Measurements from ENCODE around the gene TRIM41.
A peak's percentile ranks its signal among the peaks of the same experiment; 100 is the strongest.

TRIM41 gene

DNA sequence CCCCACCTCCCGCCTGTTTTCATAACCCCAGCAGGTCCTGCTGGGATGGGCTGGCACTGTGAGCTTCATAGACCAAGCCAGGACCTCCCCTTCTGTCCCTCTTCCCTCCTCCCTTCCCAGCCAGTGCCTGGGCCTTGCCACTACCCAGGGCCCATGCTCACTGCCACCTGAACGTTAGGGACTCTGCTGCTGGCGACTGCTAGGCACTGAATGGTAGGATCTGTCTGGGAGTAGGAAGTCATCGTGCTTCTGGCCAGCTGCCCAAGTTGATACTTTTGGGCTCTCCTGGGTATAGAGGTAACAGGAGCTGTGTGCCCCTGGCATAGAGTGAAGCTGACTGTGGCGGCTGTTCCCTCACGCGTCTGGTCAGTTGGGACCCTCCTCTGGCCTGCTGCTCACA is 8.4 kb downstream of the TRIM41 start:
- no peak for DNase-seq (ENCODE audit: low read depth in 2 of 2)

DNA sequence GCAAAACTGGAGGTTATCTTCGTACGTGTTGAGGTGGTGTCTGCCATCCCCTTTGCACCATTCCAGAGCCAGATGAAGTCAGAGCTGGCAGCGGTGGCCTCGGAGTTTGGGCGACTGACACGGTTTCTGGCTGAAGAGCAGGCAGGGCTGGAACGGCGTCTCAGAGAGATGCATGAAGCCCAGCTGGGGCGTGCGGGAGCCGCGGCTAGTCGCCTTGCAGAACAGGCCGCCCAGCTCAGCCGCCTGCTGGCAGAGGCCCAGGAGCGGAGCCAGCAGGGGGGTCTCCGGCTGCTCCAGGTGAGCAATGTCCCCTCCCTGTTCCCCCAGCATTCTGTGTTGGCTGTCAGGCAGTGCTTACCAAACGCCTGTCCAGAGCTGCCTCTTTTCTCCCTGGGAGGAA is 9.5 kb downstream of the TRIM41 start:
- no peak for DNase-seq (ENCODE audit: low read depth in 2 of 2)

DNA sequence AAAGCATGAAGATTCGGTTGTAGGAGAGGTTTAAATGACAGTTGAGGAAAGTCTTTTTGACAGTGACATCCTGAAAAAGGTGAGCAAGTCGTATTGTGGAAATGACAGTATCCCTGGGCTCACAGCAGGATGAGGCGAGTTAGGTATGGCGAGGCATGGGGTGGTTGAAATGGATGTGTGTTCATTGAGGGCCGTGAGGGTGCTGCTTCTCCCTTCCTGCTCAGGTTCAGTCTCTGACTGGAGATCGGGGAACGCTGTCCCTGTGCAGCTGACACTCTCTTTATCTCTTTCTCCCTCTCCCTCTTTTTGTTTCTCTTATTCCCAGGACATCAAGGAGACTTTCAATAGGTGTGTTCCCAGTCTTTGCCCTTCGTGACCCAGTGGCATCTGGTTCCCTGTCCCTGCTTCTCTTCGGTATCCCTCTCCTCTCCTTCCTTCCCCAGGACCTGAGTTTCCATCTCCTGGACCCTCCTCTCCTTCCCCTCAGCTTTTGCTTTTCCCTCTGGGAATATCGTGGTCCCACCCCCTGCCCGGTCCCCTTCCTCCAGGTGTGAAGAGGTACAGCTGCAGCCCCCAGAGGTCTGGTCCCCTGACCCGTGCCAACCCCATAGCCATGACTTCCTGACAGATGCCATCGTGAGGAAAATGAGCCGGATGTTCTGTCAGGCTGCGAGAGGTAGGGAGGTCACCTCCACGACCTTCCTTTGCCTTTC is 10.2 kb downstream of the TRIM41 start:
- no peak for DNase-seq (ENCODE audit: low read depth in 2 of 2)

DNA sequence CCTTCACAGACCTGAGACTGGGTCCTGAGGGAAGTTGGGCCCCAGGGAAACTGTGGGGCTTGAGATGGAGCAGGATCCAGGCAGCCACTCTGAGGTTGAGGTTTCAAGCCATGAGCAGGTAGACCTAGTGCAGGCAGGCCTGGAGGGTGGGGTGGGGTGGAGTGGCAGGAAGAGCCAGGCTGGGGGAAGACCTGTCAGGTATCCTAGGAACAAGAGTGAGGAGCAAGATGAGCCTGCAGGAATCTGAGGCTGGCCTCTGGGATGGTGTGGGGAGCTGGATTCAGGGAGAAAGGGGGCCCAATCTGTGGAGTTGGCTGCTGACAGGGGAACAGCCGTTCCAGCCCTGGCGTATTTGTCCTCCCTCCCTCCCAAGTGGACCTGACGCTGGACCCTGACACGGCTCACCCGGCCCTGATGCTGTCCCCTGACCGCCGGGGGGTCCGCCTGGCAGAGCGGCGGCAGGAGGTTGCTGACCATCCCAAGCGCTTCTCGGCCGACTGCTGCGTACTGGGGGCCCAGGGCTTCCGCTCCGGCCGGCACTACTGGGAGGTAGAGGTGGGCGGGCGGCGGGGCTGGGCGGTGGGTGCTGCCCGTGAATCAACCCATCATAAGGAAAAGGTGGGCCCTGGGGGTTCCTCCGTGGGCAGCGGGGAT is 10.8 kb downstream of the TRIM41 start:
- no peak for DNase-seq (ENCODE audit: low read depth in 2 of 2)

DNA sequence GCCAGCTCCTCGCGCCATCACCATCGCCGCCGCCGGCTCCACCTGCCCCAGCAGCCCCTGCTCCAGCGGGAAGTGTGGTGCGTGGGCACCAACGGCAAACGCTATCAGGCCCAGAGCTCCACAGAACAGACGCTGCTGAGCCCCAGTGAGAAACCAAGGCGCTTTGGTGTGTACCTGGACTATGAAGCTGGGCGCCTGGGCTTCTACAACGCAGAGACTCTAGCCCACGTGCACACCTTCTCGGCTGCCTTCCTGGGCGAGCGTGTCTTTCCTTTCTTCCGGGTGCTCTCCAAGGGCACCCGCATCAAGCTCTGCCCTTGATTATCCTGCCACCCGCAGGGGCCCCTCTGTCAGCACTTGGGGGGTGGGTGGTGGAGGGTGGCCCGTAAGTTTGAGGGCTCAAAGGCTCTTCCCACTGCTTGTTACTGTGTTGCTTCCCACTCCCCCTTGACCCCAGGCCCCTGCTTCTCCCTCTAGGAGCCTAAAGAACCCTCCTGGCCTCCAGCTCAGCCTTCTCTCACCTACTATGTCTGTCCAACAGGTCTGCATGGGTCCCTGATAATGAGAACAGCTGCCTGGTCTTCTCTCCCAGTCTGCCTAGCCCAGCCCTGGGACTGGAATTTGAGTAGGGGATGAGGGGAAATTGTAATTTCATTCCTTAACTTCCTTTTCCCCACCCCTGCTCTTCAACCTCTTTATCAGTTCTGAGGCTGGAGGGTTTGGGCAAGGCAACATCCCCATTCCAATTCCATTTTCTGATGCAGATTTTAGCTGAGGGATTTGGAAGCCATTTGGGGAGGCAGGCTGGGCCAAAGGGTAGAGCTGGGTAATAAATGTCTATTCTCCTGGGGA is 11.6 kb downstream of the TRIM41 start:
- no peak for DNase-seq (ENCODE audit: low read depth in 2 of 2)

DNA sequence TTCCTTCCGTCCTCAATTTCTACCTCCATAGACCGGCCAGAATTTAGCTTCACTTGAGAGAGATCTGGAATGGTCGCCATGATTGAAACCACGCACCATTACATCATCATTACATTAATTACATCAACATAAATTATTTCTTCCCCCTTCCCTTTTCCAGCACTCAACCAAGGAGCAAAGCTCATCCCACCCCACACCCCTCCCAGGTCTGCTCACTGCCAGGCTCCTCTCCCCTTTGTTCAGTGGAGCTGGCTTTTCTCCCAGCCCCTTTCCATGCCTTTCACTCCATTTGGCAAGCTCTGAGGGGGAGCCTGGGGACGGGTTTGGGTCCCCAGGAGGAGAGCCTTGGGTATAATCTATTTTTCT is 12.2 kb downstream of the TRIM41 start:
- DNase-seq (ENCODE audit: low read depth in 2 of 2) = no peak

DNA sequence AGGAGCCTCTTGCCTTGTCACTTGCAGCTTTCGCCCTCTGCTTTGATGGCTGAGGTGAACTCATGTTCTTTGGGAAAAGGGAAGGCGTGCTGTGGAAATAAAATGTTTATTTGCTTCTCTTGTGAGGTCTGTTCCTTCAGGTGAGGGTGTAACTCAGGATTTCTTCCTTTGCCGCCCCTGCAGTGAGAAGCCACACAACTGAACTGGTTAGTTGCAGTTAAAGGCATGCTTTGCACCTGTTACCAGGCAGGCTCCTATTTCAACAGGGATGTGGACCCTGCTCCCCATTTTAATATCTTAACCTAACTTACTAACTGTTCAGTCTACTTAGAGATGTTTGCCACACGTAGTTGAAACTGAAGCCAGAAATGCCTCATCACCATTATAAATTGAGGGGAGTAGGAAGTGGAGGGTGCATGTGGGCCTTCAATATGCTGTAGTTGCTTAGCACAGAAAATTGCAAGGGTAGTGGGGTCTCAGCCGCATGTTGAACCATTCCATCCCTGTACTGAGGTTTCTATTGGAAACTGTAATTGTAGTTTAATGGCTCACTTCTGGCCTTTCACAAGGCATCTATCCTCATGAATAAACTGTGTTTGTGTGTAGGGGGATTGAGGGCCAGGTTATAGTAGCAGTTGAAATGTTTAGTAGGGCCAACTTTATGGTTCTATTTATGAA is 12.7 kb downstream of the TRIM41 start:
- DNase-seq (ENCODE audit: low read depth in 2 of 2) = no peak

DNA sequence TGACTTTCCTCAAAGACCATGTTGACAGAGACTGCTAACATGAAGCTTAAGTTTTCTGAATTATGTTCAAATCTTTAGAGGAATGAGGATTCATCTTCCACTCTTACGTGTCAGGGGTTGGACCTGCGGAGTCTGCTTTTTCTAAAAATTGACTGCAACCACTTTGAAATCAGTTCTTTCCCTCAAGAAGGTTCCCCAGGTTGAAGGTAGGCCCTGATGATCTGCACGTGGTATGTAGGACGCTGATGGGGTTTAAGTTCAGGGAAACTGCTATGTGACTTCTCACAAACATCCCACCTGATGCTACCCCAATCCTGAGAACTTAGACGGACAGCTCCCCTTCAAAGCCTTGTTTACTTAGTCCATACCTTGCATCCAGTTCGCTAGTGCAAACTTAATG is 13.4 kb downstream of the TRIM41 start:
- DNase-seq (ENCODE audit: low read depth in 2 of 2) = no peak

DNA sequence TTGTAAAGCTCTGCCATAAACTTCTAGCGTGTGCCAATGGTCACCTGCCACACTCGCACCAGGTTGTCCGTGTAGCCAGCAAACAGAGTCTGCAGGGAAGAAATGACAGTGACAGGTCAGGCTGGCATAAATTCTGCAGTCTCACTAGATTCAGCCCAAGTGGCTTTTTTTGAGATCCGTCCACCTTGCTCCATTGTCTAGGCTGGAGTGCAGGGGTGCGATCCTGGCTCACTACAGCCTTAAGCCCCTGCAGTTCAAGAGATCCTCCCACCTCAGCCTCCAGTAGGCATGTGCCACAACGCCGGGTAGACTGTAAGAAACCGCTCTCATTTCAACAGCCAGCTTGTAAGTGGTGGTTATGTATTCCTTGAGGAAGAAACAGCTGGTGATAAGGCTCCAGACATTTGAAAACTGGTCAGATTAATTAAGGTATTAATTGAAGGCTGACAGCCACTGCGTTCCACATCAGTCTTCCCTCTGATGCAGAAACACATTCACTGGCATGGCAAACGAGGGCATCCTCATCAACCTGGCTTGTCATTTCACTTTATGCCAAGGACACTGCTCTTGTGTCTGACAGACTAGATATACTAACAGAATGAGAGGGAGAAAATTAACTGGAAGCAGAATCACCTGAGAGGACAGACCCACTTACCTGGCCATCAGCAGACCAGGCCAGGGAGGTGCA is 14.0 kb downstream of the TRIM41 start:
- DNase-seq (ENCODE audit: low read depth in 2 of 2) = no peak

DNA sequence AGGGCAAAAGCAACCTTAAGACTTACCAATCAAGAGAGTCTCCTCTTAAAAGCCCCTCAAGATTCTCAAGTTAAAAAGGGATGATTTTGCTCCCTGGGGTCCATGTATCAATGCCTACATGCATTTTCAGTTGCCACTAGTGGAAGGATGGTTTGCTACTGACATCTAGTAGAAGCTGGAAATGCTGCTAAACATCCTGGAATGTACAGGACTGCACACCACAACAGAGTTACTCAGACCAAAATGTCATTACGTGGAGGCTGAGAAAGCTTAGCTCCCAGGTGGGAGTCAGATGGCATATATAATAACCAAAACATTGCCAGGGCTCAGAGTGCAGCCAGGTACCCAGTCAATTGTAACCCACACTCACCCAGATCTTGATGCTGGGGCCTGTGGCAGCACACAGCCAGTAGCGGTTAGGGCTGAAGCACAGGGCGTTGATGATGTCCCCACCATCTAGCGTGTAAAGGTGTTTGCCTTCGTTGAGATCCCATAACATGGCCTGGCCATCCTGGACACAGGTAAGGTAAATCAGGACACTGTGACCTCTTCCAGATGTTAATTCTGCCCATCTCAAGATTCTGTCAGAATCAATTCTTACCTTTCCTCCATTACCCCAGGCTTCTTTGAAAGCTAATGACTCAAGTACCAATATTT is 14.8 kb downstream of the TRIM41 start:
- no peak for DNase-seq (ENCODE audit: low read depth in 2 of 2)

DNA sequence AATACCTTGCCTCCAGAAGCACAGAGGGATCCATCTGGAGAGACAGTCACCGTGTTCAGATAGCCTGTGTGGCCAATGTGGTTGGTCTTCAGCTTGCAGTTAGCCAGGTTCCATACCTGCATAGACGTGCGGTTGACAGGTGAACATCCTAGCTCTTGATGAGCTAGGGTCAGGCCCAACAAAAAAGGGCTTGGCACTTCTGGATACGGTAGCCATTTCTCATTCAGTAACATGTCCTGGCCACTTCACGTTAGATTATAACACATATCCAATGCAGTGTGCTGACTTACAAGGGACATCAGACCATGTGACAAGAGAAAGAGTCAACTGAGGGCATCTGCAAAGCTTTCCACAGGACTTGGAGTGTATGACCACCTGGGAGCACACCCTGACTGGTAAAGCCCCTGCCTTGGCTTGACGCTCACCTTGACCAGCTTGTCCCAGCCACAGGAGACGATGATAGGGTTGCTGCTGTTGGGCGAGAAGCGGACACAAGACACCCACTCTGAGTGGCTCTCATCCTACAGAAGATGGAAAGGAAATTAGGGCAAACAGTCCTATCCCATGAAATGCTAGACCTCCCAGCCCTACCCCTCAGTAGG is 16.1 kb downstream of the TRIM41 start:
- DNase-seq (ENCODE audit: low read depth in 2 of 2) = no peak

DNA sequence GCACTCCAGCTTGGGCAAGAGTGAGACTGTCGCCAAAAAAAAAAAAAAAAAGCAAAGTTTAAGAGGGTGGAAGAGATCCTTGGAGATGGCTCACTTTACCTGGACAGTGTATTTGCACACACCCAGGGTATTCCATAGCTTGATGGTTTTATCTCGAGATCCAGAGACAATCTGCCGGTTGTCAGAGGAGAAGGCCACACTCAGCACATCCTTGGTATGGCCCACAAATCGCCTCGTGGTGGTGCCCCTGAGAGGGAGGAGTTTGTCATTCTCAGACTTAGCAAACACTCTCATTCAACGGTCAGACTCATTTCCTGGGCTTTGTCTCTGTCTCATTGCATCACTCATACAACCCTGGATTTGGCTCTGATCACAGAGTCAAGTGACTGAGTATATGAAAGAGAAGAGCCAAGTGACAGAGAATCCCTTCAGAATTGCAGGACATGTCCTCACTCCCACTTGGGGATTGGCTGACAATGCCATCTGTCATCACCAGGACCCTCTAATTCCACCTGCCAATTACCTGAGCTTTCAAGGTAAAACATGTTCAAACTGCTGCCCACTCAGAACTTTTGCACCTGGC is 18.4 kb downstream of the TRIM41 start:
- DNase-seq (ENCODE audit: low read depth in 2 of 2) = no peak

DNA sequence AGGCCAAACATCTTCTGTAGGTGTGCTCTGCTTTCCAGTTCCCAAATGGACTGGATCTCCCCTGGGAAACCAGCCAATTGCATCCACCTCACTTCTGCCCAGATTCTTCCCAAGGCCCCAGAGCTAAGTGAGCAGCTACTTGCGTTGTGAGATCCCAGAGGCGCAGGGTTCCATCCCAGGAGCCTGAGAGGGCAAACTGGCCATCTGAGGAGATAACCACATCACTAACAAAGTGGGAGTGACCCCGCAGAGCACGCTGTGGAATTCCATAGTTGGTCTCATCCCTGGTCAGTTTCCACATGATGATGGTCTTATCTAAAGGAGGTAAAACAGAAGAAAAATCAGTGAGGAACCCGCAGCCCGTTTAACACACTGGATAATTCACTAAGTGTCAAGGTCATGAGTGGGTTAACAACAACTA is 19.0 kb downstream of the TRIM41 start:
- no peak for DNase-seq (ENCODE audit: low read depth in 2 of 2)

DNA sequence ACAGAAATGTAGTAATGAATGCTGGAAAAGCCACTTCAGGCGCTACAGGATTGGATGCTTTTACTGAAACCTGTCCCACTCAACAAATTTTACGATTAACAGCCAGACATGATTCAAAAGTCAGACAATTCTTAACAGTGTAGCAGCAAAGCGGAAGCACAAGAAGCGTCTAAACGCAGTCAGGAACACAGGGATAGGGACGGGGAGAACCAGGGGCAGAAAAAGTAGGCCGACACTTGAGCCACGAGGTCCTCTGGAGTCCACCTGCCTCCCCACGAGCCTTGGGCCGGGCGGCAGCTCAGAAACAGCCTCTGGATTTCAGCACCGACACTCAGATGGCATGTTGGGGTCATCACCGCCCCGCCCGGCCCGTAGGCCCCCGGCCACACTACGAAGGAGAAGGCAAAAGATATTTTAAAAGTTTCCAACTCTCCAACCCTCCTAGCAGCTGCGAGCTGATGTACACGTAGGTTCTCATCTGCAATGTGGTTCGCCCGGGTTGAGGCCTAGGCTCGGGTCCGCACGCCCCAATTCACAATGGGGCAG is 20.0 kb downstream of the TRIM41 start:
- no peak for DNase-seq (ENCODE audit: low read depth in 2 of 2)

DNA sequence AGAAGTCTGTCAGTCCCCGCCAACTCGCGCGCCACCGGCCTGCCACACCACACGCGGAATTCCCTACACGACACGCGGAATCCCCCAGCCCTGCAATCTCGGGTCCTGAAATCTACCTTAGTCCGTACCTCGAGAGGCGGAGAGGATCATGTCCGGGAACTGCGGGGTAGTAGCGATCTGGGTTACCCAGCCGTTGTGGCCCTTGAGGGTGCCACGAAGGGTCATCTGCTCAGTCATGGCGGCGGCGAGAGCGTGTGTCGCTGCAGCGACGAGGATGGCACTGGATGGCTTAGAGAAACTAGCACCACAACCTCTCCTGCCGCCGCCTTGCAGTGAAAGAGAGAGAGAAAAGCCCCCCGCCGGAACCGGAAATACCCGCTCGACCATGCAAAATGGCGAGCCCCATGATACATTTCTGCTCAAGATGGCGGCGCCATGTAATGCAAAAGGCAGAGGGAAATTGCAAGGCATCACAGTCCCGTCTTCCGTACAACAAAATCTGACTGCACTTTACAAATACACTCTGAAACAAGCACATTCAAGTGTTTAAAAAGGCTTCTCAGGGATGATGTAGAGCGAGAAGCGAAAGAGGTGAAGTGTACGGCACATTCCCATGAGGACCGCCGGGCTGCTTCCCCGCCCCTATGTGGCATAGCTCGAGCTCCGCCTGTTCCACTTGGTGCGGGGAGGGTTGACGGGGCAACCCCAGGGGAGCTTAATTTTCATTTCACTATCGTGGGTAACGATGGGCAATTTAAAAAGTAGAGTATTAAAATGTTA is 20.7 kb downstream of the TRIM41 start, which contains the start of gene RACK1:
Gene RACK1, minus strand, starts transcription at position 343 of the 780 bp plus-strand sequence. Its CDS starts 106 bp downstream, at position 237.
- DNase-seq (ENCODE audit: low read depth in 2 of 2) = peak; percentile 67 to 79

DNA sequence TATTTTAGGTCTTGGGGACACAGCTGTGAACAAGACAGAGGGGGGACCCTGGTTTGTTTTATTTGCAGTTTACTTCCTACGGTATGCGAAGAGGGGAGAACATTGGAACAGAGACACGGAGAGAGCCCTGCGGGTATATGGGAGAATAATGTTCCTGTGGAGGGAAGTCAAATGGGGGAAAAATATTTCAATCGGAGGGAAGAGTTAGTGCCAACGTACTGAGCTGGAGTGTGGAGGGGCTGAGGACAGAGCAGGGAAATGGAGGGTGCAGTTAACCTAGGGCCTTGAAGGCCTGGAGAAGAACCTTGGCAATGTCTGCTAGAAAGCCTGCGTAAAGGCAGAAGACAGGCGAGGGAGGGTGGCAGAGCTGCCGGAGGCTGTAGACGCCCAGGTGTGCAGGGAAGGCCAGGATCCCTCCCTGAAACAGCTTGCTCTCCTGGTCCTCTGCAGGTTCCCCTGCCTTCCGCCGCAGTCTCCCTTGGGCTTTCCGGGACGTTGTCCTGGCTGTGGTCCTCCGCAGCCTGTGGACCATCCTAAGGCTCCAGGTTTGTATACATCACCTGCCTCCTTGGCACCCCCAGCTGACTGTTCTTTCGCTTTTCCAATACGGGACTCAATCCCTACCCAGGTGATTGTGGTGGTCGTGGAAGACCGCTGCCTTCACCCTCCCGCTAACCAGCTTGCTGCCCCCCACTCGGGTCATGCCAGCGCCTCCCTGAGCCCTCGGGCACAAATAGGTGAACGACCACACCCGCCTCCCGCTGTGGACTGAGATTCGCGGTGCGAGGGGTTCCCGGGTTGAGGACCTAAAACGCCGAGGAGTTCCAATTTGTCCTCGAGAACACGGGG is 22.6 kb downstream of the TRIM41 start:
- DNase-seq (ENCODE audit: low read depth in 2 of 2) = no peak

DNA sequence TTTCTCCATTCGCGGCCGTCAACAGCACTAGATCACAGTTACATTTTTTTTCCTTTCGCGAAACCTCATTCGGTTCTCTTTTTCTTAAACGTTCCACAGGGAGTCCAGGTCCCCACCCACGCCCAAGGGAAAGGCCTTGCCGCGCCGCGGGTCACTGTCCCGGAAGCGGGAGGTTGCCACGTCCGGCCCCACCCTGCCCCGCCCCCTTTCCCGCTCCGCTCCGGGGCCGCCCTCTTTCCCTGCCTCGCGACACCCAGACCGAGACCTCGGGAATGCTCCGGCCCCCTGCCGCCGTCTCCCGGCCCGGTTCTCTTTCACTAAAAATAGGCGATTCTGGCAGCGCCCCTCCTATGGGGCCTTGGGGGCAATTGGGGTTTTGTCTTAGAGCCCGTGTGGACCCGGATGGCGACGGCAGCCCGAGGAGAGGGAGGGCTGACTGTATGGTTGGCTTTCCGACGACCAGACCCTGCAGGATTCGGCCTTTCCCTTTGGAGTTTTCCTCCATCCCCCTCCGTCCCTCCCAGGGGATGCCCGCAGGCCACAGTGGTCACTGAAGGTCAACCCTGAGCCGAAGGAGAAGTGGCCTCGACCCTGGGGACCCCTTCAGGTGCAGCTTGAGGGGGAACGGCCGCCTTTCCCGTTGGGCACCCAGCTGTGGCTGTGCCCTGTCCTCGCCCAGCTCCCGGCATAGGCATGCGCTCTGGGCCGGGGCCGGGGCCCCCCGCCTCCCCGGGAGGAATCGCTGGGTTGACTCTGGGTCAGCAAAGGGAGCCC is 23.4 kb downstream of the TRIM41 start:
- peak; percentile 46 to 47 for DNase-seq (ENCODE audit: low read depth in 2 of 2)

Data from stimulated activated CD4-positive, alpha-beta T cell treated with anti-CD3 and anti-CD28 coated beads, Interleukin-1b, Interleukin-23, amount 100 ng/mL, for 1 hour (primary cell).